Measurements from ENCODE around the gene PALD1.

- TF ChIP-seq CTCF (IDR thresholded peaks at IDR 0.05; ENCODE audit: insufficient read depth, low read length, poor library complexity, severe bottlenecking) (no peak), EZH2phosphoT487 (conservative IDR thresholded peaks at IDR 0.05; ENCODE audit: low read length) (no peak)
These were observed 71.9 kb downstream of the PALD1 start for GRCh38 chr10:70550459-70550858.

Data from SU-DHL-6 (cell line).